ENCODE data around the gene CLIP2. TPM values are rescaled to one million over a fixed set of nuclear protein-coding genes. Genes with fewer than 3 reads are reported as not detected.

The CLIP2 gene
- total and polyA plus RNA-seq, 2 of the 4 experiments (the other 2 are of a cell fraction) = 18.1 to 20.7 TPM

DNA sequence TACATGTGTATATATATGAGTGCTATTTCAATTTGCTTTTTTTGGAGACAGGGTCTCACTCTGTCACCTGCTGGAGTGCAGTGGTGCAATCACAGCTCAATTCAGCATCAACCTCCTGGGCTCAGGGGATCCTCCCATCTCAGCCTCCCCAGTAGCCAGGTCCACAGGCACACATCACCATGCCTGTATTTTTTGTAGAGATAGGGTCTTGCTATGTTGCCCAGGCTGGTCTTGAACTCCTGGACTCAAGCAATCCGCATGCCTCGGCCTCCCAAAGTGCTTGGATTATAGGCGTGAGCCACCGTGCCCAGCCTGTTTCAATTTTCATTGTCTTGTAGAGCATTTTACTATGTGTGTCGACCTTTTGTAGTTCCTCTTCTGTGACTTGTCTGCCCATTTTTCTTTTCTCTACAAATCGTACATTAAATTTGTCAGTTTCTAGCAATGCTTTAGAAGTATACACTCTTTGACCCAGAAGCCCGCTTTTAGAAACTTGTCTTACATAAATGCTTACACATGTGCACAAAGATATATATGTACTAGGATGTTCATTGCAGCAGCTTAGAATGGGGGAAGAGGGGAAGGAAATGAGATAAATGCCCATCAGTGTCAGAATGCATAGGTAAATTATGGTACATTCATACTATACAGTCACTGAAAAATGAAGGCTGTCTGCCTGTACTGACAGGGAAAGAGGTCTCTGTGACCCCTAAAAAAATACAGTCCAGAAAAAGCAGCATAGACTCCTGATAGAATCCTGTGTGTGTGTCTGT lies 22.8 kb upstream of the CLIP2 start:
- WGBS, 2 experiments (ENCODE audit: extremely low coverage in 2 of 2, insufficient read length in 1 of 2) = 76% methylated on average over 3 of the region's 7 CpGs; no CpG with 5 or more reads in 1 of the 2 experiments
- no peaks in the 10 kb centered on the region for H4K20me1 ChIP-seq (ENCODE audit: insufficient read depth, low read length)
- no peak overlapping the region for H3K4me2 ChIP-seq (ENCODE audit: low read depth, low read length)
- intact Hi-C loops (cut with micrococcal nuclease) = no loop called here
- peak overlapping the region; percentile 45; the same call in 1 of the 2 replicates for H3K4ac ChIP-seq (ENCODE audit: low read depth, low read length)
- no peak overlapping the region for H2BK15ac ChIP-seq (ENCODE audit: low read depth, low read length)
- no peak overlapping the region for H3K27ac ChIP-seq (ENCODE audit: insufficient read depth, low read length)
- no peaks in the 10 kb centered on the region for H3K9me3 ChIP-seq (ENCODE audit: control insufficient read depth, insufficient read depth, low read length)
- peak overlapping the region; percentile 9; the same call in 1 of the 2 replicates for H2BK120ac ChIP-seq (ENCODE audit: low read depth, low read length)
- no peak overlapping the region for H3K18ac ChIP-seq (ENCODE audit: low read depth, low read length)
- no peak overlapping the region for H2AFZ ChIP-seq (replicated peaks; ENCODE audit: low read length, poor library complexity)
- DNase-seq (no peak), ATAC-seq (ENCODE audit: low read depth) (no peak)
- H3K9ac ChIP-seq (ENCODE audit: low read depth, low read length) = no peak overlapping the region
- no TSS peak for BruUV-seq (replicated peaks)
- no peak overlapping the region for H3K4me3 ChIP-seq (ENCODE audit: insufficient read depth, low read depth, low read length)
- H2BK5ac ChIP-seq (ENCODE audit: low read depth, low read length, poor library complexity, severe bottlenecking) = no peak overlapping the region
- ChIA-PET POLR2A (ENCODE audit: unreplicated experiment) (no interaction called here), CTCF (interaction anchor here (0.7 kb wide), 1 partner anchor 410 kb away, joined by 3 read pairs; no protein-coding TSS in a partner anchor)
- TF ChIP-seq CHD1 (IDR thresholded peaks at IDR 0.05; ENCODE audit: low read depth, low read length) (no peak), NFE2L2 (IDR thresholded peaks at IDR 0.05; ENCODE audit: low read depth, low read length) (no peak), RCOR1 (IDR thresholded peaks at IDR 0.05; ENCODE audit: insufficient replicate concordance, low read length) (no peak), MXI1 (IDR thresholded peaks at IDR 0.05; ENCODE audit: borderline replicate concordance, low read depth, low read length) (no peak)
- TF ChIP-seq, protein P1, sequence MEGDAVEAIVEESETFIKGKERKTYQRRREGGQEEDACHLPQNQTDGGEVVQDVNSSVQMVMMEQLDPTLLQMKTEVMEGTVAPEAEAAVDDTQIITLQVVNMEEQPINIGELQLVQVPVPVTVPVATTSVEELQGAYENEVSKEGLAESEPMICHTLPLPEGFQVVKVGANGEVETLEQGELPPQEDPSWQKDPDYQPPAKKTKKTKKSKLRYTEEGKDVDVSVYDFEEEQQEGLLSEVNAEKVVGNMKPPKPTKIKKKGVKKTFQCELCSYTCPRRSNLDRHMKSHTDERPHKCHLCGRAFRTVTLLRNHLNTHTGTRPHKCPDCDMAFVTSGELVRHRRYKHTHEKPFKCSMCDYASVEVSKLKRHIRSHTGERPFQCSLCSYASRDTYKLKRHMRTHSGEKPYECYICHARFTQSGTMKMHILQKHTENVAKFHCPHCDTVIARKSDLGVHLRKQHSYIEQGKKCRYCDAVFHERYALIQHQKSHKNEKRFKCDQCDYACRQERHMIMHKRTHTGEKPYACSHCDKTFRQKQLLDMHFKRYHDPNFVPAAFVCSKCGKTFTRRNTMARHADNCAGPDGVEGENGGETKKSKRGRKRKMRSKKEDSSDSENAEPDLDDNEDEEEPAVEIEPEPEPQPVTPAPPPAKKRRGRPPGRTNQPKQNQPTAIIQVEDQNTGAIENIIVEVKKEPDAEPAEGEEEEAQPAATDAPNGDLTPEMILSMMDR (conservative IDR thresholded peaks at IDR 0.05; ENCODE audit: low read depth, low read length) = no peak
- TF ChIP-seq, protein P2, sequence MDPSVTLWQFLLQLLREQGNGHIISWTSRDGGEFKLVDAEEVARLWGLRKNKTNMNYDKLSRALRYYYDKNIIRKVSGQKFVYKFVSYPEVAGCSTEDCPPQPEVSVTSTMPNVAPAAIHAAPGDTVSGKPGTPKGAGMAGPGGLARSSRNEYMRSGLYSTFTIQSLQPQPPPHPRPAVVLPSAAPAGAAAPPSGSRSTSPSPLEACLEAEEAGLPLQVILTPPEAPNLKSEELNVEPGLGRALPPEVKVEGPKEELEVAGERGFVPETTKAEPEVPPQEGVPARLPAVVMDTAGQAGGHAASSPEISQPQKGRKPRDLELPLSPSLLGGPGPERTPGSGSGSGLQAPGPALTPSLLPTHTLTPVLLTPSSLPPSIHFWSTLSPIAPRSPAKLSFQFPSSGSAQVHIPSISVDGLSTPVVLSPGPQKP (IDR thresholded peaks at IDR 0.05; ENCODE audit: borderline replicate concordance, low read depth, low read length) = no peak
- H3K79me1 ChIP-seq (ENCODE audit: low read depth in 1 of 2, low read length in 2 of 2) = no peaks in the 10 kb centered on the region
- no peak overlapping the region for H3K56ac ChIP-seq (ENCODE audit: extremely low read depth, insufficient read depth, low read length)
- no peak overlapping the region for H4K8ac ChIP-seq (ENCODE audit: low read depth in 2 of 2, low read length in 2 of 2)
- H3K23ac ChIP-seq (ENCODE audit: low read depth, low read length) = no peak overlapping the region
- dilution Hi-C loops (cut with HindIII; ENCODE audit: low sequenced_read_pairs, unreplicated experiment) = no loop called here
- no peaks in the 10 kb centered on the region for H3K27me3 ChIP-seq (ENCODE audit: control insufficient read depth, insufficient read depth, low read length)
- no peak overlapping the region for H4K5ac ChIP-seq (ENCODE audit: low read depth, low read length)
- no peaks in the 10 kb centered on the region for H3K36me3 ChIP-seq (ENCODE audit: control insufficient read depth, insufficient read depth, low read length)
- H2BK20ac ChIP-seq (ENCODE audit: low read depth, low read length) = peak overlapping the region; percentile 38; the same call in 1 of the 2 replicates
- in situ Hi-C loops (cut with MboI; ENCODE audit: low sequenced_read_pairs) = no loop called here
- 0 out of 2 replicates have a peak overlapping the region, but pooled peaks have one; percentile 44 for H3K14ac ChIP-seq (replicated peaks; ENCODE audit: low read depth, low read length)
- peak overlapping the region; percentile 64; the same call in 1 of the 2 replicates for H2AK5ac ChIP-seq (ENCODE audit: low read depth, low read length)
- no peak overlapping the region for H4K91ac ChIP-seq (ENCODE audit: insufficient read depth, low read depth, low read length)
- H2AK9ac ChIP-seq (replicated peaks; ENCODE audit: low read depth, low read length, poor library complexity) = no peak overlapping the region
- peaks cover 4% of the 10 kb centered on the region; the same call in 1 of the 2 replicates for H3K9me1 ChIP-seq (ENCODE audit: insufficient read depth, low read length)
- 0 out of 2 replicates have a peak, but pooled peaks cover 3% of the 10 kb centered on the region for H3K4me1 ChIP-seq (ENCODE audit: control insufficient read depth, insufficient read depth, low read length)
